IMR-90 (cell line): ENCODE results near the gene DNM2. TPM values are rescaled to one million over a fixed set of nuclear protein-coding genes. Genes with fewer than 3 reads are reported as not detected.

ENCODE experiments used
- ATAC-seq: fragments of 200-7000 bp; cut with Tn5 transposase; 2 replicates; pipeline ENCODE4 v1.9.1; 2020; ENCODE audit warnings: low read depth, mild to moderate bottlenecking, moderate library complexity
- BruUV-seq: library from RNA; stranded (reverse); fragments of 400-500 nt; replicated peaks from 2 replicates; lab custom pipeline; 2021; lab: Mats Ljungman, UMichigan
- CTCF ChIA-PET: fragments of 300-600 bp; formaldehyde crosslinking; extraction: SDS; loops from one replicate; lab custom pipeline; 2021; ENCODE audit warnings: antibody characterized with exemption; lab: Yijun Ruan, JAX
- POLR2A ChIA-PET: fragments of 300-600 bp; sonication (Branson Sonifier 250); formaldehyde crosslinking; loops from one replicate; lab custom pipeline; 2022; ENCODE audit warnings: antibody characterized with exemption; ENCODE audit not compliant: unreplicated experiment; lab: Charles Lee
- DNase-seq: peaks from one replicate; pipeline ENCODE4 v3.0.0; 2013
- H2AFZ ChIP-seq: replicated peaks from 2 replicates; pipeline ENCODE3; 2013; ENCODE audit warnings: low read length, mild to moderate bottlenecking; ENCODE audit not compliant: poor library complexity
- H2AK5ac ChIP-seq: 2 replicates; pipeline ENCODE4 v1.6.1; 2013; ENCODE audit warnings: low read depth, low read length, inconsistent platforms
- H2AK9ac ChIP-seq: replicated peaks from 2 replicates; pipeline ENCODE3; 2013; ENCODE audit warnings: mild to moderate bottlenecking, low read depth, low read length, moderate library complexity; ENCODE audit not compliant: poor library complexity
- H2BK120ac ChIP-seq: 2 replicates; pipeline ENCODE4 v1.6.1; 2013; ENCODE audit warnings: low read depth, low read length, inconsistent platforms
- H2BK15ac ChIP-seq: 3 replicates; pipeline ENCODE4 v1.6.1; 2013; ENCODE audit warnings: low read depth, low read length, inconsistent platforms
- H2BK20ac ChIP-seq: 2 replicates; pipeline ENCODE4 v1.6.1; 2013; ENCODE audit warnings: low read depth, mild to moderate bottlenecking, inconsistent platforms, low read length, moderate library complexity
- H2BK5ac ChIP-seq: 2 replicates; pipeline ENCODE4 v1.6.1; 2013; ENCODE audit warnings: mild to moderate bottlenecking, low read depth, low read length, inconsistent platforms; ENCODE audit not compliant: poor library complexity, severe bottlenecking
- H3K14ac ChIP-seq: replicated peaks from 2 replicates; pipeline ENCODE4 v1.6.1; 2013; ENCODE audit warnings: low read depth, low read length, inconsistent platforms
- H3K18ac ChIP-seq: 2 replicates; pipeline ENCODE4 v1.6.1; 2013; ENCODE audit warnings: low read depth, low read length, control low read depth
- H3K23ac ChIP-seq: 2 replicates; pipeline ENCODE4 v1.6.1; 2013; ENCODE audit warnings: low read depth, low read length, inconsistent platforms
- H3K27ac ChIP-seq: 2 replicates; pipeline ENCODE4 v1.5.1; 2013; ENCODE audit warnings: mild to moderate bottlenecking, control low read depth, low read length; ENCODE audit not compliant: insufficient read depth
- H3K27me3 ChIP-seq: 2 replicates; pipeline ENCODE4 v1.6.1; 2013; ENCODE audit warnings: low read length; ENCODE audit not compliant: control insufficient read depth, insufficient read depth
- H3K36me3 ChIP-seq: 2 replicates; pipeline ENCODE4 v1.6.1; 2013; ENCODE audit warnings: low read length, mixed read lengths; ENCODE audit not compliant: control insufficient read depth, insufficient read depth
- H3K4ac ChIP-seq: 2 replicates; pipeline ENCODE4 v1.6.1; 2013; ENCODE audit warnings: low read depth, low read length, inconsistent platforms
- H3K4me1 ChIP-seq: 2 replicates; pipeline ENCODE4 v1.6.1; 2013; ENCODE audit warnings: low read length, mixed read lengths; ENCODE audit not compliant: control insufficient read depth, insufficient read depth
- H3K4me2 ChIP-seq: 2 replicates; pipeline ENCODE4 v1.6.1; 2013; ENCODE audit warnings: low read depth, mild to moderate bottlenecking, control low read depth, low read length, moderate library complexity
- H3K4me3 ChIP-seq: 2 replicates; pipeline ENCODE4 v1.5.1; 2013; ENCODE audit warnings: low read depth, mild to moderate bottlenecking, control low read depth, low read length, moderate library complexity; ENCODE audit not compliant: insufficient read depth
- H3K56ac ChIP-seq: 2 replicates; pipeline ENCODE4 v1.6.1; 2013; ENCODE audit warnings: low read length, inconsistent platforms; ENCODE audit not compliant: insufficient read depth; ENCODE audit errors: extremely low read depth
- H3K79me1 ChIP-seq, 2 experiments: 2 replicates each; pipeline ENCODE4 v1.6.1; 2013; ENCODE audit warnings: low read length in 2 of 2, inconsistent platforms in 1 of 2, low read depth in 1 of 2
- H3K9ac ChIP-seq: 2 replicates; pipeline ENCODE4 v1.6.1; 2013; ENCODE audit warnings: low read depth, low read length, control low read depth
- H3K9me1 ChIP-seq: 2 replicates; pipeline ENCODE4 v1.6.1; 2013; ENCODE audit warnings: low read length, inconsistent platforms; ENCODE audit not compliant: insufficient read depth
- H3K9me3 ChIP-seq: 2 replicates; pipeline ENCODE4 v1.6.1; 2013; ENCODE audit warnings: low read length; ENCODE audit not compliant: control insufficient read depth, insufficient read depth
- H4K20me1 ChIP-seq: 2 replicates; pipeline ENCODE4 v1.6.1; 2013; ENCODE audit warnings: low read length, inconsistent platforms; ENCODE audit not compliant: insufficient read depth
- H4K5ac ChIP-seq: 2 replicates; pipeline ENCODE4 v1.6.1; 2013; ENCODE audit warnings: mild to moderate bottlenecking, low read depth, low read length, control low read depth
- H4K8ac ChIP-seq, 2 experiments: 2 replicates each; pipeline ENCODE4 v1.6.1; 2013; ENCODE audit warnings: low read depth in 2 of 2, low read length in 2 of 2, control low read depth in 1 of 2, inconsistent platforms in 1 of 2
- H4K91ac ChIP-seq: 2 replicates; pipeline ENCODE4 v1.6.1; 2013; ENCODE audit warnings: low read depth, low read length, inconsistent platforms; ENCODE audit not compliant: insufficient read depth
- BHLHE40 ChIP-seq: fragments of 150-350 bp; IDR thresholded peaks from 2 replicates; pipeline ENCODE4 v1.6.1; 2016; ENCODE audit warnings: mild to moderate bottlenecking, low read depth, low read length
- FOS ChIP-seq: fragments of 150-350 bp; IDR thresholded peaks from 2 replicates; pipeline ENCODE4 v1.6.1; 2016; ENCODE audit warnings: low read depth, low read length
- MAFK ChIP-seq: IDR thresholded peaks from 2 replicates; pipeline ENCODE4 v1.6.1; 2012; ENCODE audit warnings: low read depth, low read length, improper control_type of control experiment
- MAZ ChIP-seq: IDR thresholded peaks from 2 replicates; pipeline ENCODE4 v1.6.1; 2012; ENCODE audit warnings: low read depth, mild to moderate bottlenecking, low read length, improper control_type of control experiment, moderate library complexity, borderline replicate concordance
- MXI1 ChIP-seq: IDR thresholded peaks from 2 replicates; pipeline ENCODE4 v1.6.1; 2012; ENCODE audit warnings: low read depth, mild to moderate bottlenecking, low read length, moderate library complexity, borderline replicate concordance
- NFE2L2 ChIP-seq: fragments of 150-350 bp; IDR thresholded peaks from 2 replicates; pipeline ENCODE4 v1.6.1; 2016; ENCODE audit warnings: low read depth, mild to moderate bottlenecking, low read length
- POLR2A ChIP-seq: IDR thresholded peaks from 2 replicates; pipeline ENCODE4 v1.6.1; 2012; ENCODE audit warnings: mild to moderate bottlenecking, low read depth, low read length
- RAD21 ChIP-seq: IDR thresholded peaks from 2 replicates; pipeline ENCODE4 v1.6.1; 2012; ENCODE audit warnings: low read length, improper control_type of control experiment
- RCOR1 ChIP-seq: IDR thresholded peaks from 2 replicates; pipeline ENCODE4 v1.6.1; 2012; ENCODE audit warnings: mild to moderate bottlenecking, low read length, improper control_type of control experiment; ENCODE audit not compliant: insufficient replicate concordance
- WGBS, 2 experiments: methylation state at CpG; one replicate each; pipeline versions ENCODE4 v1.1.5 to v1.1.7; 2013; ENCODE audit warnings: missing lambda C conversion rate in 2 of 2; ENCODE audit not compliant: insufficient read length in 1 of 2; ENCODE audit errors: extremely low coverage in 2 of 2; 5-methylcytosine and 5-hydroxymethylcytosine counted together
- dilution Hi-C: fragments of 300-500 bp; cut with HindIII; formaldehyde crosslinking; loops from one replicate; pipeline ENCODE4 v1.14.3; 2018; ENCODE audit warnings: low sequenced_read_pairs; ENCODE audit not compliant: unreplicated experiment
- in situ Hi-C: fragments of 300-500 bp; cut with MboI; formaldehyde crosslinking; loops from 3 replicates; pipeline ENCODE4 v1.14.3; 2019; ENCODE audit warnings: low sequenced_read_pairs, inconsistent platforms, mixed read lengths
- intact Hi-C: fragments of 100-400 bp; cut with micrococcal nuclease; formaldehyde crosslinking; loops from 2 replicates; pipeline ENCODE4 v1.10.0; 2022
- polyA plus RNA-seq, 3 experiments: library from polyadenylated mRNA; depleted of rRNA; stranded (reverse); fragments of >200 nt; gene quantifications; 2 replicates each; pipeline ENCODE4 v1.2.3, GENCODE V29; 2012; ENCODE audit warnings: low replicate concordance in 1 of 3
- total RNA-seq: library from RNA; depleted of rRNA; stranded (reverse); fragments of >200 nt; gene quantifications from 2 replicates; pipeline ENCODE4 v1.2.3, GENCODE V29; 2012
- TF ChIP-seq, protein P1 (sequence below): fragments of 150-350 bp; IDR thresholded peaks from 2 replicates; pipeline ENCODE4 v1.6.1; 2017; ENCODE audit warnings: mild to moderate bottlenecking, antibody characterized with exemption, low read length, low read depth
- TF ChIP-seq, protein P2 (sequence below): conservative IDR thresholded peaks from 2 replicates; pipeline ENCODE4 v1.5.1; 2012; ENCODE audit warnings: mild to moderate bottlenecking, low read depth, low read length, improper control_type of control experiment

Gene DNM2
- total and polyA plus RNA-seq, 2 of the 4 experiments (the other 2 are of a cell fraction): 55.6 to 74.2 TPM

DNA sequence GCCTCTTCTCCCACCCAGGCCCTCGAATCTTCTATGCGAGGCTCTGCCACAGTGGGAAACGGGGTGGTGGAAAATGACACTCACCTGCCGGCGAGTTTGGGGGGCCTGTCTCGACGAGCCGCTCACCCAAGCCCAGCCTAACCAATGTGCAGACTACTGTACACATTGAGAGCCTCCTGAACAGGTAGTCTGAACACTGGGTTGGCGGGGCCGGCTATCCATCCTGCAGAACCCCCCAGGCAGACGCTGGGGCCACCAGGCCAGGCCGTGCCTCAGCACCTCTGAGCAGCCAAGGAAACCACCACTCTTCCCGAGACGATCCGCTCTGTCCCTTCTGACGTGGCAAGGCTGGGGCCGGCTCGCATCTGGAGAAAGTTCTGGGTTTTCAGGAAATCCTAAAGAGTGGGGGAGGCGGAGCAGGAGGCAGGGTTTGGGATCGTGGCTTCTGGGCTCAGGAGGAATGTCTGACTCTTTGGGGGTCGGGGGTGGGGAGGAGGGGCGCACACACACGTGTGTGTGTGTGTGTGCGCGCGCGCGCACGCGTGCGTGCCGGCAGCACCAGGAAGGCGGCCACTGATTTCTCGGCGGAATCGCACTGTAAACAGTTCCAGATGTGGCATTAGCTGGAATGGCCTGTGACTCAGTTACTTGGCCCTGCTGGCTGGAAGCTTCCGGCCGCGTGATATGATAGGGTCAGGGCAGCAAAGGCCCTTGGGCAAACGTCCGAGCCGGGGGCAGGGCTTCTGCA lies 99.6 kb downstream of the DNM2 start:
- Histone ChIP-seq H3K9me1 (peaks cover 21% of the 10 kb centered on the region), H3K56ac (peak overlapping the region; percentile 97), H4K8ac (peak overlapping the region; percentile 97), H3K27me3 (no peaks in the 10 kb centered on the region), H2AFZ (peak overlapping the region; percentile 89), H3K4me2 (peak overlapping the region; percentile 96), H2BK15ac (peak overlapping the region; percentile 98; the same call in 2 of the 3 replicates), H2AK5ac (peak overlapping the region; percentile 100), H3K9ac (peak overlapping the region; percentile 94), H3K36me3 (peaks cover 49% of the 10 kb centered on the region), H2BK120ac (peak overlapping the region; percentile 97), H2AK9ac (peak overlapping the region; percentile 100), H3K4ac (peak overlapping the region; percentile 99), H3K9me3 (no peaks in the 10 kb centered on the region), H4K91ac (peak overlapping the region; percentile 98), H3K27ac (peak overlapping the region; percentile 98), H3K4me1 (peaks cover 33% of the 10 kb centered on the region), H2BK5ac (peak overlapping the region; percentile 99), H3K14ac (peak overlapping the region; percentile 99), H3K23ac (peak overlapping the region; percentile 95), H4K5ac (peak overlapping the region; percentile 69), H2BK20ac (peak overlapping the region; percentile 99; the same call in 1 of the 2 replicates), H3K79me1 (peaks cover 26 to 79% of the 10 kb centered on the region in 2 experiments; a peak in 3 of 4 replicates), H4K20me1 (peaks cover 3% of the 10 kb centered on the region), H3K18ac (peak overlapping the region; percentile 54), H3K4me3 (peak overlapping the region; percentile 63)
- dilution Hi-C loops (no loop called here), intact Hi-C loops (loop anchor here (1.0 kb wide), 1 partner anchor 100 kb away; no protein-coding TSS in a partner anchor), in situ Hi-C loops (no loop called here)
- DNase-seq (peak; percentile 98), ATAC-seq (peak; percentile 66)
- TSS peak; percentile 47 for BruUV-seq
- ChIA-PET CTCF (no interaction called here), POLR2A (interaction anchor here (0.6 to 1.1 kb wide), 3 partner anchors 18 to 1384 kb away, joined by 4 to 6 read pairs (median 4); partner anchors contain the start of gene TMED1)
- 23% methylated on average over 18 of the region's 42 CpGs; no CpG with 5 or more reads in 1 of the 2 experiments for WGBS, 2 experiments
- TF ChIP-seq BHLHE40: peak; percentile 98
- TF ChIP-seq, protein P1, sequence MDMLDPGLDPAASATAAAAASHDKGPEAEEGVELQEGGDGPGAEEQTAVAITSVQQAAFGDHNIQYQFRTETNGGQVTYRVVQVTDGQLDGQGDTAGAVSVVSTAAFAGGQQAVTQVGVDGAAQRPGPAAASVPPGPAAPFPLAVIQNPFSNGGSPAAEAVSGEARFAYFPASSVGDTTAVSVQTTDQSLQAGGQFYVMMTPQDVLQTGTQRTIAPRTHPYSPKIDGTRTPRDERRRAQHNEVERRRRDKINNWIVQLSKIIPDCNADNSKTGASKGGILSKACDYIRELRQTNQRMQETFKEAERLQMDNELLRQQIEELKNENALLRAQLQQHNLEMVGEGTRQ: peak; percentile 69
- TF ChIP-seq MAFK: no peak
- peak; percentile 22; the same call in 1 of the 2 replicates for TF ChIP-seq NFE2L2
- peak; percentile 83 for TF ChIP-seq FOS
- TF ChIP-seq MAZ: peak; percentile 96
- TF ChIP-seq, protein P2, sequence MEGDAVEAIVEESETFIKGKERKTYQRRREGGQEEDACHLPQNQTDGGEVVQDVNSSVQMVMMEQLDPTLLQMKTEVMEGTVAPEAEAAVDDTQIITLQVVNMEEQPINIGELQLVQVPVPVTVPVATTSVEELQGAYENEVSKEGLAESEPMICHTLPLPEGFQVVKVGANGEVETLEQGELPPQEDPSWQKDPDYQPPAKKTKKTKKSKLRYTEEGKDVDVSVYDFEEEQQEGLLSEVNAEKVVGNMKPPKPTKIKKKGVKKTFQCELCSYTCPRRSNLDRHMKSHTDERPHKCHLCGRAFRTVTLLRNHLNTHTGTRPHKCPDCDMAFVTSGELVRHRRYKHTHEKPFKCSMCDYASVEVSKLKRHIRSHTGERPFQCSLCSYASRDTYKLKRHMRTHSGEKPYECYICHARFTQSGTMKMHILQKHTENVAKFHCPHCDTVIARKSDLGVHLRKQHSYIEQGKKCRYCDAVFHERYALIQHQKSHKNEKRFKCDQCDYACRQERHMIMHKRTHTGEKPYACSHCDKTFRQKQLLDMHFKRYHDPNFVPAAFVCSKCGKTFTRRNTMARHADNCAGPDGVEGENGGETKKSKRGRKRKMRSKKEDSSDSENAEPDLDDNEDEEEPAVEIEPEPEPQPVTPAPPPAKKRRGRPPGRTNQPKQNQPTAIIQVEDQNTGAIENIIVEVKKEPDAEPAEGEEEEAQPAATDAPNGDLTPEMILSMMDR: no peak
- peak; percentile 30 for TF ChIP-seq RCOR1
- TF ChIP-seq MXI1: peak; percentile 73
- no peak for TF ChIP-seq RAD21
- peak; percentile 97 for TF ChIP-seq POLR2A
